Measurements from ENCODE around the gene CRB2. TPM values are rescaled to one million over a fixed set of nuclear protein-coding genes. Genes with fewer than 3 reads are reported as not detected.

CRB2 gene
- total RNA-seq, 1 donor from 2014 or later, result not detected

- FAIRE-seq, result no peak
- no peak for DNase-seq (ENCODE audit: low read depth)
- Histone ChIP-seq H3K27me3 (ENCODE audit: control insufficient read depth, insufficient read depth, low read length) (no peaks in the 10 kb centered on the region), H3K36me3 (ENCODE audit: control insufficient read depth, insufficient read depth, low read length) (no peaks in the 10 kb centered on the region), H3K4me3 (ENCODE audit: low read depth, low read length) (no peak overlapping the region)
- TF ChIP-seq CTCF (IDR thresholded peaks at IDR 0.05; ENCODE audit: insufficient read depth, low read length, severe bottlenecking), result no peak
These were observed 41.4 kb upstream of the CRB2 start for GRCh38 chr9:123314617-123315016.

GRCh38 chr9:123315635-123316034, 40.4 kb upstream of the CRB2 start:
- FAIRE-seq, result no peak
- Histone ChIP-seq H3K27me3 (ENCODE audit: control insufficient read depth, insufficient read depth, low read length) (peaks cover under 1% of the 10 kb centered on the region), H3K4me3 (ENCODE audit: low read depth, low read length) (no peak overlapping the region), H3K36me3 (ENCODE audit: control insufficient read depth, insufficient read depth, low read length) (no peaks in the 10 kb centered on the region)
- DNase-seq (ENCODE audit: low read depth), result no peak
- TF ChIP-seq CTCF (IDR thresholded peaks at IDR 0.05; ENCODE audit: insufficient read depth, low read length, severe bottlenecking), result no peak

- no peak for TF ChIP-seq CTCF (IDR thresholded peaks at IDR 0.05; ENCODE audit: insufficient read depth, low read length, severe bottlenecking)
- peaks cover 2% of the 10 kb centered on the region for H3K27me3 ChIP-seq (ENCODE audit: control insufficient read depth, insufficient read depth, low read length)
- no peaks in the 10 kb centered on the region for H3K36me3 ChIP-seq (ENCODE audit: control insufficient read depth, insufficient read depth, low read length)
- DNase-seq (ENCODE audit: low read depth) (no peak), FAIRE-seq (no peak)
- H3K4me3 ChIP-seq (ENCODE audit: low read depth, low read length), result no peak overlapping the region
These were observed 39.8 kb upstream of the CRB2 start for GRCh38 chr9:123316053-123316718.

GRCh38 chr9:123318202-123318601, 37.8 kb upstream of the CRB2 start:
- H3K27me3 ChIP-seq (ENCODE audit: control insufficient read depth, insufficient read depth, low read length), result peaks cover 2% of the 10 kb centered on the region
- no peak overlapping the region for H3K4me3 ChIP-seq (ENCODE audit: low read depth, low read length)
- DNase-seq (ENCODE audit: low read depth) (no peak), FAIRE-seq (no peak)
- no peaks in the 10 kb centered on the region for H3K36me3 ChIP-seq (ENCODE audit: control insufficient read depth, insufficient read depth, low read length)
- TF ChIP-seq CTCF (IDR thresholded peaks at IDR 0.05; ENCODE audit: insufficient read depth, low read length, severe bottlenecking), result no peak

GRCh38 chr9:123318961-123319421, 37.0 kb upstream of the CRB2 start:
- Histone ChIP-seq H3K4me3 (ENCODE audit: low read depth, low read length) (no peak overlapping the region), H3K27me3 (ENCODE audit: control insufficient read depth, insufficient read depth, low read length) (peaks cover 2% of the 10 kb centered on the region), H3K36me3 (ENCODE audit: control insufficient read depth, insufficient read depth, low read length) (no peaks in the 10 kb centered on the region)
- no peak for FAIRE-seq
- DNase-seq (ENCODE audit: low read depth), result no peak
- TF ChIP-seq CTCF (IDR thresholded peaks at IDR 0.05; ENCODE audit: insufficient read depth, low read length, severe bottlenecking), result no peak
